Neuronal stem cell (in vitro differentiated cells): ENCODE measurements around the gene NOL12.
A peak's percentile ranks its signal among the peaks of the same experiment; 100 is the strongest.

Experiments used
- DNase-seq: peaks from one replicate; pipeline ENCODE4 v3.0.0-alpha.2; 2013; ENCODE audit warnings: low spot score
- H2AFZ ChIP-seq: one replicate; pipeline ENCODE4 v1.6.1; 2013; ENCODE audit warnings: mild to moderate bottlenecking, low read length, inconsistent platforms
- H2AK5ac ChIP-seq: 2 replicates; pipeline ENCODE4 v1.6.1; 2013; ENCODE audit warnings: low read depth, mild to moderate bottlenecking, inconsistent platforms, low read length, moderate library complexity, mixed read lengths
- H2BK120ac ChIP-seq: 2 replicates; pipeline ENCODE4 v1.6.1; 2013; ENCODE audit warnings: low read depth, mild to moderate bottlenecking, inconsistent platforms, low read length, moderate library complexity, mixed read lengths
- H2BK12ac ChIP-seq: one replicate; pipeline ENCODE4 v1.6.1; 2013; ENCODE audit warnings: low read length, inconsistent platforms
- H2BK15ac ChIP-seq: 2 replicates; pipeline ENCODE4 v1.6.1; 2013; ENCODE audit warnings: mild to moderate bottlenecking, low read length, inconsistent platforms, mixed read lengths
- H2BK5ac ChIP-seq: one replicate; pipeline ENCODE4 v1.6.1; 2013; ENCODE audit warnings: inconsistent platforms, mild to moderate bottlenecking, low read length, moderate library complexity
- H3K14ac ChIP-seq: one replicate; pipeline ENCODE4 v1.6.1; 2013; ENCODE audit warnings: low read length, inconsistent platforms
- H3K18ac ChIP-seq: 2 replicates; pipeline ENCODE4 v1.6.1; 2013; ENCODE audit warnings: low read length, inconsistent platforms
- H3K23ac ChIP-seq: 2 replicates; pipeline ENCODE4 v1.6.1; 2013; ENCODE audit warnings: low read depth, mild to moderate bottlenecking, mixed read lengths, low read length, inconsistent platforms; ENCODE audit not compliant: poor library complexity
- H3K27ac ChIP-seq: replicated peaks from 3 replicates; pipeline ENCODE4 v1.5.1; 2013; ENCODE audit warnings: low read length, inconsistent platforms
- H3K27me3 ChIP-seq, 3 experiments: 2 replicates each; pipeline ENCODE4 v1.6.1; 2013; ENCODE audit warnings: low read length in 3 of 3, mild to moderate bottlenecking in 2 of 3, inconsistent platforms in 1 of 3, low read depth in 1 of 3, mixed read lengths in 1 of 3, moderate library complexity in 1 of 3; ENCODE audit not compliant: control insufficient read depth in 3 of 3, insufficient read depth in 3 of 3
- H3K36me3 ChIP-seq, 2 donors: replicated peaks in 1 of 2; 2 replicates each; pipeline ENCODE4 v1.6.1; 2013; ENCODE audit warnings: low read length in 2 of 2; ENCODE audit not compliant: control insufficient read depth in 2 of 2, insufficient read depth in 2 of 2
- H3K4ac ChIP-seq: 2 replicates; pipeline ENCODE4 v1.6.1; 2013; ENCODE audit warnings: inconsistent platforms, mild to moderate bottlenecking, low read length, moderate library complexity
- H3K4me1 ChIP-seq, 2 donors: 1 replicate in 1 of 2; 2 replicates in 1 of 2; pipeline ENCODE4 v1.6.1; 2013; ENCODE audit warnings: low read length in 2 of 2, low read depth in 1 of 2; ENCODE audit not compliant: control insufficient read depth in 2 of 2, insufficient read depth in 1 of 2
- H3K4me2 ChIP-seq: one replicate; pipeline ENCODE4 v1.6.1; 2013; ENCODE audit warnings: mild to moderate bottlenecking, low read length, inconsistent platforms; ENCODE audit not compliant: insufficient read depth, poor library complexity, severe bottlenecking
- H3K4me3 ChIP-seq, 2 donors: 2 replicates each; pipeline ENCODE4 v1.5.1; 2013; ENCODE audit warnings: low read length in 2 of 2, mild to moderate bottlenecking in 2 of 2, inconsistent platforms in 1 of 2, moderate library complexity in 1 of 2
- H3K79me1 ChIP-seq: one replicate; pipeline ENCODE4 v1.6.1; 2013; ENCODE audit warnings: low read depth, mild to moderate bottlenecking, inconsistent platforms, low read length, moderate library complexity
- H3K9ac ChIP-seq: one replicate; pipeline ENCODE4 v1.6.1; 2013; ENCODE audit warnings: mild to moderate bottlenecking, low read depth, low read length, inconsistent platforms; ENCODE audit not compliant: poor library complexity
- H3K9me3 ChIP-seq, 2 donors: replicated peaks in 1 of 2; 2 replicates each; pipeline versions ENCODE3 to v1.6.1; 2013; ENCODE audit warnings: low read length in 2 of 2, mild to moderate bottlenecking in 2 of 2, inconsistent platforms in 1 of 2, low read depth in 1 of 2, mixed read lengths in 1 of 2, moderate library complexity in 1 of 2; ENCODE audit not compliant: control insufficient read depth in 2 of 2, insufficient read depth in 1 of 2
- H4K8ac ChIP-seq: one replicate; pipeline ENCODE4 v1.6.1; 2013; ENCODE audit warnings: low read depth, mild to moderate bottlenecking, inconsistent platforms, low read length, moderate library complexity
- H4K91ac ChIP-seq: one replicate; pipeline ENCODE4 v1.6.1; 2013; ENCODE audit warnings: low read length, low read depth, mild to moderate bottlenecking, inconsistent platforms; ENCODE audit not compliant: poor library complexity
- WGBS, 2 donors: extraction: QIAGEN DNeasy Blood & Tissue Kit; methylation state at CpG; one replicate each; pipeline ENCODE4 v1.1.7; 2013; ENCODE audit warnings: missing lambda C conversion rate in 2 of 2, mixed read lengths in 1 of 2; ENCODE audit not compliant: insufficient read length in 2 of 2, insufficient replicate concordance in 1 of 2; ENCODE audit errors: extremely low coverage in 2 of 2; 5-methylcytosine and 5-hydroxymethylcytosine counted together

NOL12 gene

DNA sequence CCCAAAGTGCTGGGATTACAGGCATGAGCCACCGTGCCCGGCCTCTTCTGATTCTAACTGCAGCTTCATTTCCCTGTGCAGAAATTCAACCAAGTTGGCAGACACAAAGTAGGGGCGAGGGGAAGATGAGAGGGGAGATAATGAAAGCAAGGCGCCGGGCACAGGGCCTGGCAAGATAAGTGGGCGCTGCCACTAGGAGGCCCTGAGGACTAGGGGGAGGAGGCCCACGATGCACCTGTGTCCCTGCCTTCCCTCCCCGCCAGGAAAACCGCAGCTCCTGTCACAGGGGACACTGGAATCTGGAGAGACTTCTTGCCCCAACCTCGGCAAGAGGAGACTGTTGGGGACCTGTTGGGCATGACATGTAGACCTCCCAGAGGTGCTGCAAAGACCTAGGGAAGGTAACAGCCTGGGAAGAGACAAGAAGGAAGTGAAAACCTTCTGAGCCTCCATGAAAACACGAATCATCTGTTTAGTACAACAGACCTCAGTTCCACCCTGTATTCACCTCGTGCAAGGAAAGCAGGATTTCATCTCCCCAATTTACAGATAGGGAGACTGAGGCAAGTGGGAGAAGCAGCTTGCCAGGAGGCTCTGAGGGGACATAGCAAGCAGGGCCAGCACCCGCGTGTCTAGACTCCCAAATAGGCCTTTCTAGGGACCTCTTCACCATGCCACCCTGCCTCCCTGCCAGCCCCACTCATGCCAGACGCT lies 13.8 kb upstream of the NOL12 start:
- Histone ChIP-seq H3K36me3 (peaks cover 0 to 10% of the 10 kb centered on the region in 2 donors), H2BK12ac (no peak overlapping the region), H3K4me1 (peaks cover 10 to 12% of the 10 kb centered on the region in 2 donors), H2BK5ac (no peak overlapping the region), H3K4ac (no peak overlapping the region), H4K91ac (no peak overlapping the region), H4K8ac (no peak overlapping the region), H3K9ac (no peak overlapping the region), H2BK120ac (no peak overlapping the region), H3K23ac (no peak overlapping the region), H3K14ac (no peak overlapping the region), H3K27me3 (no peaks in the 10 kb centered on the region), H3K9me3 (no peaks in the 10 kb centered on the region), H3K18ac (no peak overlapping the region), H2AFZ (no peak overlapping the region), H3K79me1 (peaks cover 5% of the 10 kb centered on the region), H2AK5ac (peak overlapping the region; percentile 9), H3K4me2 (no peak overlapping the region), H2BK15ac (no peak overlapping the region), H3K27ac (no peak overlapping the region), H3K4me3 (no peak overlapping the region)
- no CpG with 5 or more reads among the region's 15 CpGs for WGBS, 2 donors
- no peak for DNase-seq

DNA sequence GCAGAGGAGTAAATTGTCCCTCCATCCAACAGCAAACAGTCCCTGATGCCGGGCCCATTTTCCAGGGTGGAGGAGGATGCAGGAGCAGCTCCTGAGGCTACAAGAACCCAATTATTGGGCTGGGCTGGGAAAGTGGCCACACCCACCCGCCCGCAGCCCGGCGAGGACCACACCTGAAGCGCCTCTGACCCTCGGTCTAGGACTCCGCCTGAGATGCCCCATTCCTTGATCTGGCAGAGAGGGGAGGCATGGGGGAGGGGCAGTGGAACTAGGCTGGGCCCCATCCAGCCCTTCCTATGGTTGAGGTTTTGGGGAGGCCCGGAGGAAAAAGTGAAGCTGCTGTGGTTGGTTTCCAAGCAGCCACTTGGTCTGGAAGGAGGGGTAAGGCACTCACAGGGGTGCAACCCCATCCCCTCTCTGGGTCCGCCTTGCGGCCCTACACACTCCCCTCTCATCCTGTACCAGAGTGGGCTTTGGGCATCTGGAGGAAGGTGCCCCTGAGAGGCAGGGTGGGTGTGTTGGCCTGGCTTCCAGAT lies 13.2 kb upstream of the NOL12 start:
- WGBS, 2 donors, result no CpG with 5 or more reads among the region's 11 CpGs
- Histone ChIP-seq H3K4me1 (peaks cover 11 to 12% of the 10 kb centered on the region in 2 donors), H2AK5ac (peak overlapping the region; percentile 9), H2BK15ac (peak overlapping the region; percentile 62), H3K9me3 (no peaks in the 10 kb centered on the region), H4K8ac (no peak overlapping the region), H2BK5ac (no peak overlapping the region), H3K4ac (no peak overlapping the region), H3K27me3 (no peaks in the 10 kb centered on the region), H3K27ac (no peak overlapping the region), H3K36me3 (peaks cover 0 to 7% of the 10 kb centered on the region in 2 donors), H3K23ac (no peak overlapping the region), H3K4me3 (no peak overlapping the region), H3K79me1 (peaks cover 3% of the 10 kb centered on the region), H3K9ac (no peak overlapping the region), H2AFZ (no peak overlapping the region), H2BK120ac (no peak overlapping the region), H3K18ac (no peak overlapping the region), H2BK12ac (no peak overlapping the region), H3K14ac (no peak overlapping the region), H3K4me2 (no peak overlapping the region), H4K91ac (no peak overlapping the region)
- no peak for DNase-seq

- Histone ChIP-seq H2AFZ (no peak overlapping the region), H3K4me1 (peaks cover 11 to 12% of the 10 kb centered on the region in 2 donors), H3K79me1 (peaks cover 3% of the 10 kb centered on the region), H2BK5ac (no peak overlapping the region), H3K4ac (no peak overlapping the region), H3K14ac (no peak overlapping the region), H4K8ac (no peak overlapping the region), H2AK5ac (no peak overlapping the region), H2BK12ac (no peak overlapping the region), H3K9me3 (no peaks in the 10 kb centered on the region), H3K4me3 (no peak overlapping the region), H3K27ac (no peak overlapping the region), H2BK120ac (no peak overlapping the region), H2BK15ac (no peak overlapping the region), H4K91ac (no peak overlapping the region), H3K4me2 (no peak overlapping the region), H3K18ac (no peak overlapping the region), H3K27me3 (no peaks in the 10 kb centered on the region), H3K36me3 (peaks cover 0 to 4% of the 10 kb centered on the region in 2 donors), H3K9ac (no peak overlapping the region), H3K23ac (no peak overlapping the region)
- no CpG with 5 or more reads among the region's 12 CpGs for WGBS, 2 donors
- DNase-seq, result no peak
Observed at GRCh38 chr22:37674248-37674647, 11.9 kb upstream of the NOL12 start.
